Epithelial cell of esophagus (primary cell): ENCODE results near the gene WFDC2.

ENCODE experiments used
- DNase-seq: peaks from one replicate; pipeline ENCODE4 v3.0.0; 2010; ENCODE audit warnings: low read depth
- H3K4me3 ChIP-seq: 2 replicates; pipeline ENCODE4 v1.5.1; 2011; ENCODE audit warnings: mild to moderate bottlenecking, low read length, control low read depth
- CTCF ChIP-seq: IDR thresholded peaks from 2 replicates; pipeline ENCODE4 v1.5.1; 2011; ENCODE audit warnings: low read depth, mild to moderate bottlenecking, low read length, control low read depth, inconsistent platforms; ENCODE audit not compliant: insufficient read depth; ENCODE audit errors: missing control alignments

The WFDC2 gene

GRCh38 chr20:45440891-45441685 lies 28.5 kb upstream of the WFDC2 start:
- no peak for DNase-seq
- no peak overlapping the region for H3K4me3 ChIP-seq
- no peak for TF ChIP-seq CTCF

GRCh38 chr20:45441746-45442145 lies 27.8 kb upstream of the WFDC2 start:
- no peak for DNase-seq
- no peak overlapping the region for H3K4me3 ChIP-seq
- no peak for TF ChIP-seq CTCF

GRCh38 chr20:45444050-45444449 lies 25.5 kb upstream of the WFDC2 start:
- no peak overlapping the region for H3K4me3 ChIP-seq
- no peak for DNase-seq
- no peak for TF ChIP-seq CTCF

DNA sequence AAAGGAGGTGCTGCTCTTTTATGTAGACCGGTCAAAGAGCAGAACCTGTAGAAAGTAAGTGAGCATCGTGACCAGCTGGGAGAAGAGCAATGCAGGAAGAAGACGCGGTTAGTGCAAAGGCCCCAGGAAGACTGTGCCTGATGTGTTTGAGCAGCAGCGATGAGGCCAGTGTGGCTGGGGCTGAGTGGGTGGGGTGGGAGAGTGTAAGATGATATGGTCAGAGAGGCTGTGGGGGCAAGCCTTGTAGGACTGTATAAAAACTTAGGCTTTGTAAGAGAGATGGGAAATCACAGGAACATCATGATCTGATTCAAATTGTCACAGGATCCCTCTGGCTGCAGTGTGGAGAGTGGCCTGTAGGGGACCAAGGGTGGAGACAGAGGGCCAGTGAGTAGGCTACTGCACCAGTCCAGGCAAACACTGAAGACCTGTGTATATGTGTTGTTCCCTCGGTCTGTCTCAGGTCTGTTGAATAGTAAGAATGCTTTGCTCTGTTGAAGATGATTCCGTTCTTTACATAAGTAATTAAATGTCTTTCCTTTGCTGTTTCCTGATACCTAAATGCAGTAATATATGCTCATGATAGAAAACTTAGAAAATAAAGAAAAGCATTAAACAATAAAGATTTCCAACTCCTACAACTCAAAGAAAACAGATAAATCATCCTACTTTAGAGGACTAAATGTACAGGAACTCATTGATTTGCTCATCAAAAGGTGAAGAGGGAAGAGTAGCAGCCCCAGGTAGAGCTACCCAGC lies 23.6 kb upstream of the WFDC2 start:
- peak; percentile 26 for DNase-seq
- peak; percentile 58 for TF ChIP-seq CTCF
- no peak overlapping the region for H3K4me3 ChIP-seq

GRCh38 chr20:45448270-45448669 lies 21.3 kb upstream of the WFDC2 start:
- peak; percentile 27 for DNase-seq
- TF ChIP-seq CTCF: no peak
- no peak overlapping the region for H3K4me3 ChIP-seq

GRCh38 chr20:45449528-45449927 lies 20.0 kb upstream of the WFDC2 start:
- no peak overlapping the region for H3K4me3 ChIP-seq
- TF ChIP-seq CTCF: no peak
- DNase-seq: no peak
